Stimulated activated CD8-positive, alpha-beta memory T cell treated with anti-CD3 and anti-CD28 coated beads, Interleukin-4, amount 100 ng/mL, for 24 hours (primary cell): ENCODE results near the gene KRT12.
"Not testable (repeated sequence)": the region's sequence is repeated elsewhere in the genome, so short reads cannot be mapped to it uniquely, and the experiment has no call there.

Experiments
- DNase-seq: peaks from one replicate; pipeline ENCODE4 v3.0.0-alpha.2; 2020; ENCODE audit warnings: low read depth

KRT12 gene

DNA sequence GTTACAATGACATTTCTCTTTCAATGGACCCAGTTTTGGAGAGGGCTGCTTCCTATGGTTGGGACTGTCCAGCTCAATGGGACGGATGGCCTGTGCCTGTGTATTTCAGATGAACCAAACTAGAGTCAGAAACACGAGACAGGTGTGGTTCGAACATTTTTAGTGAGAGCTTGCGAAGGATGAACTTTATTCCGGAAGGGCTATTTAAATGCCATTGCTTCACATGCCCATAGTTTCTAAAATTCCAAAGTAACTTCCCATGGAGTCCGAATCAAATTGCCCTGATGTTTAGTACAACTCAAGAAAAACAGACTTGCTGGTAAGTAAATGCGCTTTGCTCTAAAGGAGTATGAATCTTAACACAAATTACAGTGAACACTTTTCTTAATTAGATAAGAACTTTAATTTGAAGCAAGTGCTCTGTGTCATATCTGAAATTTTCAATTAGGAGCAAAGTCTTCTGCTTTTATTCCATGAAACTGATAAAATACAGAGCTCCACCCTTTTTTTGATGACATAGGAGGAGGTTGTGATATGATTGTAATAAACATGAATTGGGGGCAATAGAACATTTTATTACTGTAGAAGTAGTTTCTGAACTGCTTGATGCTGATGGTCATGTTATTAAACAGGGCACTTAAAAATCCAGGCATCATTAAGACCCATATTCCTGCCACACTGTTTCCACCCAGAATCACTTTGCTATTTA, 16.8 kb upstream of the KRT12 start:
- DNase-seq: no peak

- no peak for DNase-seq
Measured at GRCh38 chr17:40883031-40883430, 16.0 kb upstream of the KRT12 start.

GRCh38 chr17:40879026-40879425, 12.0 kb upstream of the KRT12 start:
- DNase-seq: no peak

- no peak for DNase-seq
Measured at GRCh38 chr17:40878044-40878443, 11.0 kb upstream of the KRT12 start.

- no peak for DNase-seq
Measured at GRCh38 chr17:40873801-40874200, 6.8 kb upstream of the KRT12 start.

DNA sequence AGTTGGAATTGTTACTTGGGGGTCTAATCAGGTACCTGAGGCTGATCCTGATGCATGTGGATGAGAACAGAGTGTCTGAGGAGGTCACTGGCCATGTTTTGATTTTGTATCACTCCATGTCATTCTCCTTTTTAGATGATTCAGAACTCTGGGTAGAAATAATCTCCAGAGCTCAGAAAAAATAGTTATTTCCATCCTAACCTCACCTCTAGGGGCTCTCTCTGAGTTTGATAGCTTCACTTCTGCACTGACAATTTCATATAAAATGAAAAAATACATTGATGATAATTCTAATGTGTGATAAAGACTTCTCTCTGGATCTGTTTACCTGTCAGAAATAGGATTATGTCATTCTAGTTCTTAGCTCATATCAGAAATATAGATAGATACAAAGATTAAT, 6.2 kb upstream of the KRT12 start:
- no peak for DNase-seq

- no peak for DNase-seq
Measured at GRCh38 chr17:40872416-40872815, 5.4 kb upstream of the KRT12 start.

DNA sequence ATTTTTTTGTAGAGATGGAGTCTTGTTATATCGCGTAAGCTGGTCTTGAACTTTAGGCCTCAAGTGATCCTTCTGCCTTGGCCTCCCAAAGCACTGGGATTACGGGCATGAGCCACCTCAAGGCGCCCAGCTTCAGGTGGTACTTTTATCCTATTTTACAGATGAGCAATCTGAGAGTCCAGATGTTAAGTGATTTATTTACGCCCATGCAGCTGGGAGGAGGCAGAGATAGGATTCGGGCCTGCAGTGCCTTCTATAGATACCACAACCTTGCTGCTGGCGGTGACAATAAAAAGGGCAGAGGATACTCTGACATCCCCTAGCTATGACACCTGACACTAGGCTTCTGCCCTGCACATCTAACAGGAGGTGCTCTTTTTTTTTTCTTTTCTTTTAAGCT, 4.3 kb upstream of the KRT12 start:
- no peak for DNase-seq

- no peak for DNase-seq
Measured at GRCh38 chr17:40870136-40870535, 3.1 kb upstream of the KRT12 start.

GRCh38 chr17:40864661-40865390, 2.2 kb downstream of the KRT12 start:
- DNase-seq: no peak

GRCh38 chr17:40862985-40863733, 3.9 kb downstream of the KRT12 start:
- no peak for DNase-seq

DNA sequence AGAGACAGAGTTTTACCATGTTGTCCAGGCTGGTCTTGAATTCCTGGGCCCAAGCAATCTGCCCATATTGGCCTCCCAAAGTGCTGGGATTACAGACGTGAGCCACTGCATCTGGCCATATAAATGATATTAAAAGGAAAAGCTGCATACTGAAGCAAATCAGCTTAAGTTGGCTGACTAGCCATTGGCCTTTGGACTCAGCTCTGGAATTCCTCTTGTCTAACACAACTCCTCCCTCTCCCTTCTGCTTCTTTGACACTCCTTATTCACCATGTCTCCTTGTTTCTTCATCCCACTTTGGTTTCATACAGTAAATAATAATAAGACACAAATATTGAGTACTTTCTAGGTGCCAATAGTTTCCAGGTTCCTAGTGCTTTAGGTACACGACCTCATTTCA, 7.5 kb downstream of the KRT12 start:
- no peak for DNase-seq

GRCh38 chr17:40858667-40859066, 8.4 kb downstream of the KRT12 start:
- not testable (repeated sequence) for DNase-seq

DNA sequence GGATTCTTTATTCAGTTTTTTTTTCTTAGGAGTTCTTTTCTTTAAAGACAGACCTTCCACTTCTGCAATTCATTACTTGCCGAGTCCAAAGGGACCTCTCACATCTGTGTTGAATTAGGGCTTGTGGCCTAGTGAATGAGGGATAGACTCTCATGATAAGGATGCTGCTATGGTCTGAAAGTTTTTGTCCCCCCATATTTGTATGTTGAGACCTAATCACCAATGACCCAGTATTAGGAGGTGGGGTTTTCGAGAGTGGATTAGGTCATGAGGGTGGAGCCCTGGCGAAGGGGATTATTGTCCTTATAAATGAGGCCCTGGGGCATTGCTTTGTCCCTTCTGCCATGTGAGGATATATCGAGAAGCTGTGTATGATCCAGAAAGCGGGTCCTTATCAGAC, 9.5 kb downstream of the KRT12 start:
- DNase-seq: no peak

DNA sequence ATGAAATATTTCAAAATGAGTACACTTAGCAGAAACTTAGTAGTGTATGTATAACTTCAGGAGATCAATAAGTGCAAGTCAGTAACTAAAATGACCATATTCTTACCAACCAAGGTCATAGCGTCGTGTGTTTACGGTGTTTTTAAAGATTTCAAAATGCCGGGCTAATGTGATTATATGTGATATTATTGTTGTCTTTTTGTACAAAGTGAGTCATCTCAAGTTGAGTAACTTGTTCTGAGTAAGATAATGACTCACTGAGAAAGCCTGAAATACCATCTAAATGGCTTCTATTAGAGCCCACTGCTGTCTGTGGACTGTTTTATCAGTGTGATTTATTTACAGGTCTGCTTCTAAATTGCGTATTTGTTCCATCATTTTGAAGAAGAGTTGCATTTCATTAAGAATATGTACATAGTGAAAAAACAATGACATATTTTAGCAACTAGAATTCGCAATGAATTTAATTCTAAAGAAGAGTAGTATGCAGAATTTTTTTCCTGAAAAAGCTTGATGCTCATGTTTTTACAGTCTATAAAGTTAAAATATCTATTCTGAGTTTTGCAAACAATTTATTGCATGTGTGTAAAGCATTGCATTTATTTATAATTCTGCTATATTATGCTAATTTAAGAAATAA, 12.7 kb downstream of the KRT12 start:
- DNase-seq: no peak

GRCh38 chr17:40852364-40852763, 14.7 kb downstream of the KRT12 start:
- no peak for DNase-seq

GRCh38 chr17:40850293-40850972, 16.6 kb downstream of the KRT12 start:
- no peak for DNase-seq

DNA sequence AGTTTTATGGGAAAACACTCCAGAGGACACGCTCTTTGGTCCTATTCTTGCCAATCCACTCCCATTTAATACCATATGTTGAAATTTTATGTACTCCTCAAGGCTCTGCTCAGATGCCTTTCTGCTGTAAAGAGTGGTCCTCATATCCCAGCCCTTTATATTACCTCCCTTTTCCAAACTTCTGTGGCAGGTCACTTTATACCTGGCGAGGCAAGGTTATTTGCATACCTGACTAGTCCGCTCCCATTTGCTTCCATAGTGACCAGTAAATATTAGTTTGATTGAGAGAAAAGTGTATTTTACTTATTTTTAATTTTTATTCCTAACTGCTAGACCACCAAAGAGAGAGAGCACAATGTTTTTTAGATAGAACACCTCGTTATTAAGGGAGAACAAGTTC, 17.3 kb downstream of the KRT12 start:
- no peak for DNase-seq

DNA sequence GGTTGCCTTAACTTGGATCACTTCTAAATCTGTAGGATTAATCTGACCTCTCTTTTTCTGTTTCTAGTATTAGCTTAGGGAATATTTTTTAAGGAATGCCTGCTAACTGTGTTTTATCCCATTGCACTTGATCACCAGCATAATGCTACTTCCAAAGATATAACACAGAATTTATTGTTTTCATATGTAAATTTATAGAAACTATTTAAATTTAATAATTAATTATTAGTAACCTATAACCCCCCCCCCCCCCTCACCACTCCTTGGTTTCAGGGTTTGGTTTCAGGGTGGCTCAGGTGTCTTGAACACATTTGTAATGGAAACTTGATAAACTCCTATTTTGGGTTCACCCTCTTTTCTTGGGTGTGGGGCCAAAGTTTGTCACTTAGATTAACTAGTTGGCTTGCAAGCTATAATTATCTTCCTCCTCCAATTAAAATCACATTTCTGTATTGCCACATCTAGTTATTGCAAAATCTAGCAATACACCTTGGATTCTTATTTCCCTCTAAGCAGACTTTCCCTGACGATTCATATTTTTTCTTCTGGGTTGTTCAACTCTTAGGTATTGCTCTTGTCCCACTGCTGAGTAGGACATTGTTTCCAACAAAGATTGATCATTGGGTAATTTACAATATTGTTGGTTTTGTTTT, 18.3 kb downstream of the KRT12 start:
- DNase-seq: no peak

DNA sequence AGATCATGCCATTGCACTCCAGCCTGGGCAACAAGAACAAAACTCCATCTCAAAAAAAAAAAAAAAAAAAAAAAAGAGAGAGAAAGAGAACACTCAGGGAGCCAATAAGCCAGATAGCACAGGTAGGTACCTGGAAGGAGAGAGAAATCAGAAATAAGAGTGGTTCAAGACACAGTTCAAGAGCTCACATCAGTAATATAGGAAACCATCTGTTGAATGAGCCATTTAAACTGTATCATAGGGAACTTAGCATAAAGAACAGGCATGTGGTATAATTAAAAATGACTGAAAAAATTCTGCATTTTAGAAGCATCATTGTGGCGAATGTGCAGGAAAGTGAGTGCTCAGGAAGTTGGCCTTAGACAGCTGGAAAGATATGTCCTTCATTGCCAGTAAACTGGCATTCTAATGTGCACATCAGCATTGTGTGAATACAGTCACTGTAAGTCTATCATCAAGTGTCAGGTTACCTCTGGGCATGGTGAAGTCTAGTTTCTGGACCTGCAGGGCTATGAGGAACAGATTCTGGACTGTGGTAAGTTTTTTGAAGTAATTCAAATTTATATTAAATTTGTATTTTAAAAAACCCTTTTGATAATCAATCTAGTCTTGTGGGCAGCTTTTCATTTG, 20.4 kb downstream of the KRT12 start:
- no peak for DNase-seq

DNA sequence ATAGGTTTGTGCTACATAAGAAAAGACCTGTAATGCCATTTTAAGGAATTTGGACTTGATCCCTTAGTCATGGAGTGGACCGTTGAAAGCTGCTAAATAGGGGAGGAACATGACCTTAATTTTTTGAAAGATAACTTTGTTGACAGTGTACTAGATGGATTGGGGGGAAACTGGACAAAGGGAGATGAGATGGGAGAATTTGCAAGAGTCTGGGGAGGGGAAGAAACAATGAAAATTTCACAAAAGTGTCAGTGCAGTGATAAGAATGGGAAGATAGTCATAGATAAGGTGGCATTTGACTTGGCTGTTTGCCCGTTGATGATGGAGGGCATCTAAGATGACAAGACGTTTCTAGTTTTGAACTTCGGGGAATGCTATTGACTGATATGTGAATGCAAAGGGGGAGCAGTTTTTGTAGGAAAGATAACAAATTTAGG, 22.3 kb downstream of the KRT12 start:
- no peak for DNase-seq
